Measurements from ENCODE around the gene SLFN12.
"Not testable (repeated sequence)": the region's sequence is repeated elsewhere in the genome, so short reads cannot be mapped to it uniquely, and the experiment has no call there.

SLFN12 gene

DNA sequence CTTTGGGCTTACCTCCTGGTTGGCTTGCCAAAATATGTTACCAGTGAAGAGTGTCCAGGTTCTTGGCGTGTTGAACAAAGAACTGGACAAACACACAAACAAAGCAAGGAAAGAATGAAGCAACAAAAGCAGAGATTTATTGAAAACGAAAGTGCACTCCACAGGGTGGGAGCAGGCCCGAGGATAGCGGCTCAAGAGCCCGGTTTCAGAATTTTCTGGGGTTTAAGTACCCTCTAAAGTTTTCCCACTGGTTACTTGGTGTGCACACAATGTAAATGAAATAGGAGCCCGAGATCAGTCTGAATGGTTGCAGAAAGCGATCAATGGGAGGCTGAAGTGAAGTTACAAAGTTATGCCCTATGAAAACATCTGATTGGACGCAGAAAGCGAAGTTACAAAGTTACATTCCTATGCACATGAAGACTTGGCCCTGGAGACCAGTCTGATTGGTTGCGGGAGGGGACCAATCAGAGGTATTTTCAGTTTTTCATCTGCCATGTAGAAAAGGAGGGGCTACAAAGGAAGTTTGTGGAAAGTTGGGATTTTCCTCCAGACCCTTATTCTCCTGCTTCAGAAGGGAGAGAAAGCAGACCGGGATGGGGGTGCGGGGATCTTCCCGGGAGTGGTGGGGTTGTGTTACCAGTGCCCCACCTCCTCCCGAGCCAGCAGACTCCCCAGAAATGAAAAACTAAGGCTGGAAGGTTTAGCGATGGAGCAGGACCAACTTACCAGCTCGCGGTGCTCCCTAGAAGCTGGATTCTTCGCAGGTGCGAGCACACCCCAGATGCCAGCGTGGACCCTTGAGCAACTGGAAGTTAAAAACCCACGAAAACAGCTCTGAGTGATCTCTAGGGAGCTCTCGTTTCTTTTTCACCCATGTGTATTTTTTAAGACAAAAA lies at the start of gene SLFN12:
Gene SLFN12 (minus strand): TSS at position 325 of the 899 bp plus-strand sequence. CDS start 9,472 bp downstream, outside the sequence.
- DNase-seq = peak; percentile 89

DNA sequence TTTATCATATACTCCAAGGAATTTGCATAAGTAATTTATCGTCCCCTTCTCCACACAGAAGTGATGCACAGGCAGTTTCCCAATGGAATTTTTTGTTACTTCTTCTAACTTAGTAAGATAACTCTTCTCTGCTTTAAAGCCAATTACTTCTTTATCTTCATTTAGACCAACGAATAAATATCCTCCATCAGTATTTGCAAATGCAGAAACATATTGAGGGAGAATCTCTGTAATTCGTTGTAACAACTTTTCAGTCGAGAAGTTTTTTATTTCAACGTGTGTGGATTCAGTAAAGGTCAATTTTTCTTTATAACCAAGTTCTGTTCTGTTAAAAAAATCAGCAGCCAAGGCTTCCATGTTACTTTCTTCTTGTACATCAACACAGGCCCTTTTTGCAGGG lies 47.0 kb upstream of the SLFN12 start:
- DNase-seq = no peak

DNA sequence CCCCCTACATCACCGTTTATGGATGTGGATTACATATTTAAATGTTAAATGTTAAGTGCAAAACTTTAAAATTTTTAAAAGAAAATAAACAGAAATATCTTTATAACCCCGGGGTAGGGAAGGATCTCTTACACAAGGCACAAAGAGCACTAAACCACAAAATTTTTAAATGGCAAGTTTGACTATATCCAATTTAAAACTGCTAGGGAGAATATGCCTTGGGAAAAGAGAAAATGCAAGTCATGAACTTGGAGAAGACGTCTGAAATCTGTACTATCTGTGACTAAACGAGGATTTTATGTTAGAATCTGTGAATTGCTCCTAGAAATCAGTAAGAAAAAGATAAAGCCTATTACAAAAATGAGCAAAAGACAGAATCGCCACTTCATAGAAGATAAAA lies 44.9 kb upstream of the SLFN12 start:
- DNase-seq = no peak

DNA sequence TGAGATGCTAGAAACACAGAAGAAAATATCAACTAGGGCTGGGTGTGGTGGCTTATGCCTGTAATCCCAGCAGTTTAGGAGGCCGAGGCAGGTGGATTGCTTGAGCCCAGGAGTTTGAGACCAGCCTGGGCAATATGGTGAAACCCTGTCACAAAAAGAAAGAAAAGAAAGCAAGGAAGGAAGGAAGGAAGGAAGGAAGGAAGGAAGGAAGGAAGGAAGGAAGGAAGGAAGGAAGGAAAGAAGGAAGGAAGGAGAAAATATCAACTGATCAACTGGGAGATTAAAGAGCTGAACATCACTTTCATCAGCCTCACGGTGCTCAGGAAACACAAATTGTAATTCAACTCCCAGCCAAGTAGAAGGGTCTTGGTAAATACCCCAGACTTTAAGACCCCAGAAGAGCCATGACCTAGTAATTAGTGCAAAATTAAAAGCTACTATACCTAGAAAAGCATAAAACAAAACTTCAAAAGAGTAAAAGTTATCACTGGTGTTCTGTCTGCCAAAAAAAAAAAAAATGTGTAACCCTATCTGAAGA lies 44.1 kb upstream of the SLFN12 start:
- DNase-seq = no peak

DNA sequence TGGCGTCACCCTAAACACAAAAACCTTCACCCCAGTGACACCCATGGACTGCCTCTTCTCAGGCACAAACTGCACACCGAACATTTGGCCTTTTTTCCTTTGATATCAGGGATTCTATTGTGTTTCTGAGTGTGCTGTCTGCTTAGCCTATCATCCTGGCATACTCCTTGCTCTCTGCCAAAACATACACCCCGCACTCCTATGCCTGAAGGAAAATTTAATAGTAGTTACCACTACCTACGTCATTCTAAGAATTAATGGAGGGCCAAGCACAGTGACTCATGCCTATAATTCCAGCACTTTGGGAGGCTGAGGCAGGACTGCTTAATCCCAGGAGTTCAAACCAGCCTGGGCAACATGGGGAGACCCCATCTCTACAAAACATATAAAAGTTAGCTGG lies 36.2 kb upstream of the SLFN12 start:
- no peak for DNase-seq

GRCh38 chr17:35467824-35468223 lies 35.5 kb upstream of the SLFN12 start:
- DNase-seq = no peak

DNA sequence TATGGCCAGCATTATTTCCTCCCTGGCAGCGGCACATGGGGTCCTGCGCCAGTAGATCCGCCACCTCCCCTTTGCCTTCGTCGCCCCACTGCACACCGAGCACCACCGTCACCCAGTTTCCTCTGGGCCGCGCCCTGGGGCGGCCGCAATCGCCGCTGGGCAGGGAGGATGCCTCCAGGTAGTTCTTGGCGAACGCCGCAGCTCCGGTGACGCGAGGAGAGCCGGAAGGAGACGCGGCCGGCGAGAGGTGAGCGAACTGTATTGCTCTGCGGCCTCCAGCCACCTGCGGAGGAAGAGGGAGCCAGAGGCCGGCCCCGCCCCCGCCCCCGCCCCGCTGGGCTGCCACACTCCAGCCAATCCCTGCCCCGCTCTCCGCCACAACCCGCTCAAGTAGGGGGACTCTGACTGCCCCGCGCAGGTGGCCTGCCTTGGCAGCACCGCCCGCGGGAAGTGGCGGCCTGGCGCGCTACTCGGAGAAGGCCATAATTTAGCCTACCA lies 28.1 kb upstream of the SLFN12 start:
- DNase-seq = no peak

- not testable (repeated sequence) for DNase-seq
Observed at GRCh38 chr17:35454035-35454434, 21.7 kb upstream of the SLFN12 start.

- no peak for DNase-seq
Observed at GRCh38 chr17:35453171-35453570, 20.9 kb upstream of the SLFN12 start.

DNA sequence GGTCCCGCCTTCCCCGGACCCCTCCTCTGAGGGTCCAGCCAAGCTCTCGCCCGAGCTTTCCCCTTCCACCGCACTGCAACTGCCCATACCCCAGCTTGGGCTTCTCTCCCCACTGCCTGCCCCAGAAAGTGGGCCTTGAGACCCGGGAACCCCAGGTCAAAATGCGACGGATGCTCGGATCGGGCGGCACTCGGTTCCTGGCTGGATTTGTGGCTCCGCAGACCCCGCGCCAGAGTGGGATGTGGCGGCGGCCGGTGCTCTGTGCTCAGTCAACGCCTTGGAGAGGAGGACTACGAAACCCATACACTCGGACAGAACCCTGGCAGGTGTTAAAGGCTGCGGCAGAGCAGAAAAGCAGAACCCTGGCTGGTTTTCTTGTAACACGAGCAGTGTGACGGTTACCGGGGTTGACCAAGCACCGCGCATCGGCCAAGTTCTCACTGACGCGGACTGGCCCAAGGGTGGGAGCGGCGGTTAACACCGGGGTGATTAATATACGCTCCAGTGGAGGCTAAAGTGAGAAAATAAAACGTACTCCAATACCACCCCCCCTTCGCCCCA lies 17.2 kb upstream of the SLFN12 start:
- no peak for DNase-seq

GRCh38 chr17:35448899-35449227 lies 16.6 kb upstream of the SLFN12 start:
- DNase-seq = no peak

- peak; percentile 53 for DNase-seq
Observed at GRCh38 chr17:35448214-35448898, 16.1 kb upstream of the SLFN12 start, which contains the start of gene SLFN13. Gene SLFN13 (minus strand): TSS chr17:35448766. CDS start chr17:35445680, 3,086 bp downstream.

GRCh38 chr17:35447499-35447898 lies 15.2 kb upstream of the SLFN12 start:
- no peak for DNase-seq

- DNase-seq = no peak
Observed at GRCh38 chr17:35438433-35438832, 6.1 kb upstream of the SLFN12 start.

DNA sequence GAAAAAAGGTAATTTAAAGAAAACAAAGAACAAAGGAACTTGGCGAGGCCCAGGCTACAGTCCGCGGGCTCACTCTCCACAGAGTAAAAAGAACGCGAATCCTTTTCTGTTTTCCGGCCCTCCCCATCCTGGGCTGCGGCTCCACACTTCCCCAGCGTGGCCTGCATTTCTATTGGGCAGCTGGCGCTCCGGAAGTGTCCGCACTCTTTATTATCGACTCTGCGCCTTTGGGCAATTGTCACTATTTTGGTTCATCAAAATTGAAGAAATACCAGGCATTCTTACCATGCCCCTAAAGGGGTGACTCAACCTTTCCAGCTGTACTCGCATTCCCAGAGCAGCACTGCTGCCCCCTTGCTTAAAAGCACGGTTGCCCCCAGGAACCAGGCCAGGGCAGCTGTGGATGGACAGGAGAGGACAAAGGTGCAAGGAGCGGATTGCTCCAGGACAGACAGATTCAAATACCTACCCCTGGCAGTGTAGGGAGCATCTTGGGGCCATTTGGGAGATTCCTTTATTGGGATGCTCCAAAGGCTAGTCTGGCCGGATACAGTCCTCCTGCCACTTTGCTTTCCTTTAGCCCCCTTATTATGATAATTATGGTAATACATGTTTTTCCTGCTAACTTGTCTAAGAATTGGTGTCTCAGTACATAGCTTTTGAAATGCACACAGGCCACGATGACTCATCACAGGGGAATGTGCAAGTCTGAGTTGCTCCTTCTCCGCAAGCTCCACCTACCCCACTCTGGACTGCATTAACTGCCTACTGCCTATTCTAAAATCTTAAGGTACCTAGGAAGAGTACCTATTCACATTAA lies 985 bp upstream of the SLFN12 start:
- peak; percentile 96 for DNase-seq

GRCh38 chr17:35429702-35430101 lies 2.6 kb downstream of the SLFN12 start:
- DNase-seq = no peak

GRCh38 chr17:35428229-35428628 lies 4.1 kb downstream of the SLFN12 start:
- no peak for DNase-seq

GRCh38 chr17:35423761-35424160 lies 8.5 kb downstream of the SLFN12 start:
- no peak for DNase-seq

GRCh38 chr17:35421069-35421468 lies 11.2 kb downstream of the SLFN12 start:
- DNase-seq = not testable (repeated sequence)

GRCh38 chr17:35416659-35417058 lies 15.6 kb downstream of the SLFN12 start:
- no peak for DNase-seq

DNA sequence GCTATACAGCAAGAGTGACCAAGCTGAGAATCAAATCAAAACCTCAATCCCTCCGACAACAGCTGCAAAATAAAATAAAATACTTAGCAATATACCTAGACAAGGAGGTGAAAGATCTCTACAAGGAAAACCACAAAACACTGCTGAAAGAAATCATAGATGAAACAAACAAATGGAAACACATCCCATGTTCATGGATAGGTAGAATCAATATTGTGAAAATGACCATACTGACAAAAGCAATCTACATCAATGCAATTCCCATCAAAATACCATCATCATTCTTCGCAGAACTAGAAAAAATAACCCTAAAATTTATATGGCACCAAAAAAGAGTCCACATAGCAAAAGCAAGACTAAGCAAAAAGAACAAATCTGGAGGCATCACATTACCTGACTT lies 17.6 kb downstream of the SLFN12 start:
- DNase-seq = not testable (repeated sequence)

GRCh38 chr17:35414247-35414646 lies 18.1 kb downstream of the SLFN12 start:
- no peak for DNase-seq

Data from kidney glomerular epithelial cell (primary cell).